IPS-20b (cell line): ENCODE results near the gene GNAO1.

ENCODE experiments used
- H3K27ac ChIP-seq: one replicate; pipeline ENCODE4 v1.5.1; 2013; ENCODE audit warnings: low read length
- H3K27me3 ChIP-seq: 2 replicates; pipeline ENCODE4 v1.6.1; 2013; ENCODE audit warnings: mild to moderate bottlenecking, low read length, inconsistent platforms; ENCODE audit not compliant: insufficient read depth
- H3K36me3 ChIP-seq: 2 replicates; pipeline ENCODE4 v1.6.1; 2013; ENCODE audit warnings: low read depth, mild to moderate bottlenecking, inconsistent platforms, low read length, moderate library complexity; ENCODE audit not compliant: insufficient read depth
- H3K4me1 ChIP-seq: 2 replicates; pipeline ENCODE4 v1.6.1; 2013; ENCODE audit warnings: mild to moderate bottlenecking, control low read depth, inconsistent platforms, low read length, moderate library complexity; ENCODE audit not compliant: insufficient read depth
- H3K4me3 ChIP-seq: 2 replicates; pipeline ENCODE4 v1.5.1; 2013; ENCODE audit warnings: mild to moderate bottlenecking, low read length, inconsistent platforms
- H3K9ac ChIP-seq: 2 replicates; pipeline ENCODE4 v1.6.1; 2013; ENCODE audit warnings: low read depth, mild to moderate bottlenecking, inconsistent platforms, low read length, moderate library complexity
- H3K9me3 ChIP-seq: 2 replicates; pipeline ENCODE4 v1.6.1; 2013; ENCODE audit warnings: mild to moderate bottlenecking, low read depth, low read length, inconsistent platforms; ENCODE audit not compliant: insufficient read depth

Gene GNAO1

GRCh38 chr16:56297684-56298083 lies 106.4 kb downstream of the GNAO1 start:
- no peak overlapping the region for H3K4me3 ChIP-seq

DNA sequence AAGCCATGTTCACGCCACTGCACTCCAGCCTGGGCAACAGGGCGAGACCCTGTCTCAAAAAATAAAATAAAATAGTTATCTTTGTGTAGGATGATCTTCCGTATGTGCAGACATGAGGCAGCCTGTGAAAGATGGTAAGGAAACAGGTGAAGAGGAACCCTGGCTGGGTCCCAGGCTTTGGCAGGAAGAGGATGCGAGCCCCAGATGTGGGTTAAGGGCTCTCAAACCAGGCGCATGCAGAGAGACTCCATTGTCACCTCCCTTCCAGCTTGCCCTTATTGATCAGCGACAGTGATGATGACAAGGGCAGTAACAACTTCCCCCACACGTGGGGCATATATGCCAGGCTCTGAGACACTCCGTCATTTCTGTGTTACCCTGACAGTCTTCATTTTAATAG lies 106.8 kb downstream of the GNAO1 start:
- Histone ChIP-seq H3K9ac (no peak overlapping the region), H3K27me3 (peaks cover 36% of the 10 kb centered on the region), H3K9me3 (no peaks in the 10 kb centered on the region), H3K36me3 (no peaks in the 10 kb centered on the region), H3K4me3 (no peak overlapping the region), H3K4me1 (peaks cover 28% of the 10 kb centered on the region), H3K27ac (no peak overlapping the region)

More at GRCh38 chr16:56297684-56298083, 106.4 kb downstream of the GNAO1 start:
- H3K36me3 ChIP-seq: no peaks in the 10 kb centered on the region
- peaks cover 36% of the 10 kb centered on the region for H3K27me3 ChIP-seq
- H3K27ac ChIP-seq: no peak overlapping the region
- H3K9me3 ChIP-seq: no peaks in the 10 kb centered on the region
- peaks cover 28% of the 10 kb centered on the region for H3K4me1 ChIP-seq
- H3K9ac ChIP-seq: no peak overlapping the region

DNA sequence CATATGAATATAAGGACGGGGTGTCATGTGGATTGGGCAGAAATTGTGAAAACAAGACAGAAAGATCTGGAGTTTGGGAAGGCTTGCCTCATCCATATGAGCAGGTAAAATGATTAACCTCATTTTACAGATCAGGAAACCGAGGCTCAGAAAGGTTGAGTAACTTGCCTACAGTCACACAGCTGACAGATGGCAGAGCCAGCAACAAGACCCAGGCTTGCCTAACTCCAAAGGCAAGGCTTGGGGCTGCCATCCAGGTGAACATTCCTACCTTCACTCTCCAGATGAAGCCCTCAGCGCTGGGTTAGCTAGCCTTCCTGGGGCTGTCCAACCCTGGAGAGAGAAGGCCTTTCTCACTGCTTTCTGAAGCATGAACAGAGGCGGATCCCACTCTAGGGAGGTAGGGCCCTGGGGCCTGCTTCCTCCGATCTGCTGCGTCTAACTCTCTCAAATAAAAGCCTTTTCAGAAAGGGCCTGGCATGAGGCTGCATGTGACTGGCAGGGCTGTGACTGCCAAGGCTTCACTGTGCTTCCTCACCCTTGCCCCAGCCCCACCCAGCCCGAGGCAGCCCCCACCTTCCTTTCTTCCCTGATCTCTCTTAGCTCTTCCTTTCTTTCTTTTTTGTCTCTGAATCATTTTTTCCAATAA lies 107.8 kb downstream of the GNAO1 start:
- H3K9ac ChIP-seq: no peak overlapping the region
- peaks cover 36% of the 10 kb centered on the region for H3K27me3 ChIP-seq
- no peak overlapping the region for H3K4me3 ChIP-seq
- H3K9me3 ChIP-seq: no peaks in the 10 kb centered on the region
- H3K27ac ChIP-seq: no peak overlapping the region
- no peaks in the 10 kb centered on the region for H3K36me3 ChIP-seq
- peaks cover 28% of the 10 kb centered on the region for H3K4me1 ChIP-seq

DNA sequence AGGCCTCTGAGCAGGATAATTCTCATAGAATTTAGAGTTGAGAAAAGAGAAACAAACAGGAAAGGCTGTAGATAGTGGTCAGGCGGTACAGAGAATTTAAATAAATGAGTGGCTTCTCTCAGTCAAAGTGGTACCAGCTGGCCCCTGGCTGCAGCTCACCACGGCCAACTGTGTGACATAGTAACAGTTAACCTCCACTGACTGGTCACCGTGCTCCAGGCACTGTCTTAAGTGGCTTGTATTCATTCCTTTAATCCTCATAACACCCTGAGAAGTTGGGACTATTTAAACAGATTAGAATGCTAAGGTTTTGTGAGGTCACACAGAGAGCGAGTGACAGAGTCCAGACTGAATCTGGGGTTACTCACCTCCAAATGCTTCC lies 108.9 kb downstream of the GNAO1 start:
- Histone ChIP-seq H3K27ac (no peak overlapping the region), H3K36me3 (no peaks in the 10 kb centered on the region), H3K9me3 (no peaks in the 10 kb centered on the region)

DNA sequence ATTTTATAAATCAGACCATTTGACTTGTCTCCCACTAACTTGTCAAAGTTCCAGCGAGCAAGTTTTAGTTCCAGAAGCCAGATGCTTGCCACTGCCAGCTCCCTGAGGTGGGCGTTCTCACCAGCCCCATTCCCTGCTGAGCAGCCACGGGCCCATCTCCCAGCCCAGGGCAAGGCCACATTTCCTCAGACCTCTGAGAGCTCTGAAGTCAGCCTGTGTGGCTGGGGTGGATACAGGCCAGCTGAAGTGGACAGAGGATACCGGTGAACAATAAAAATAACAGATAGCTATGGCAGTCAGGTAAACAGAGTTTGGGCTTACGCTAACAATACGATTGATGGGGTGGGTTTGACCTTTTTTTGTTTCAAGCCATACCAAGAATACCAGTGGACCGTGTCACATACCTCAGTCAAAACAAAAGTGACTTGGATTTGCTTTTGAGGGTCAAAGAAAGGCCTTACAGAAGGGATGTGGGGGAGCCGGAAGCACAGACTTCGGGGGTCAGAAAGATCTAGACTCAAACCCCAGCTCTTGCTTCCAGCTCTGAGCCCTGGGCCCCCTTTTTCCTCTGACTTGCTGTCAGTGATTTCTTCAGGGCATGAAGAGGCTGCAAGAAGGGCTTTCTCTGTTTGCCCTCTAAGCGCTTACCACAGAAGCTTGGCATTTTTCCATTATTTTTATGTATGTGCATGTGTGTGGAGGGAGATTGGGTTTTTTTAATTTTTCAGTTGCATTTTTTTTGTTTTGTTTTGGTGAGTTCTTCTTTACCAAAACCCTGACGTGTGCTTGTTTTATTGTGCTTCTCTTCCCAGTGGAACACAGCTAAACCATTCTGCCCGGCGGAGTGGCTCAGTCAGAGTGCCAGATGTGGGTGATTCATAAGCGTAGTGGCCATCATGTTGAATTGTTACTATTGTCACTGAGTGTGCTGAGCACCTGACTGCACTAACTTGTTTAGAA lies 109.9 kb downstream of the GNAO1 start:
- H3K4me1 ChIP-seq: peaks cover 17% of the 10 kb centered on the region
- H3K27ac ChIP-seq: no peak overlapping the region
- H3K9me3 ChIP-seq: no peaks in the 10 kb centered on the region
- no peaks in the 10 kb centered on the region for H3K36me3 ChIP-seq
- H3K4me3 ChIP-seq: no peak overlapping the region
- no peak overlapping the region for H3K9ac ChIP-seq
- peaks cover 16% of the 10 kb centered on the region; the same call in 1 of the 2 replicates for H3K27me3 ChIP-seq

More for the DNA sequence above, 108.9 kb downstream of the GNAO1 start:
- no peak overlapping the region for H3K9ac ChIP-seq
- H3K27me3 ChIP-seq: peaks cover 24% of the 10 kb centered on the region
- H3K4me3 ChIP-seq: no peak overlapping the region
- peaks cover 26% of the 10 kb centered on the region for H3K4me1 ChIP-seq

- H3K9ac ChIP-seq: no peak overlapping the region
- peaks cover 3% of the 10 kb centered on the region; the same call in 1 of the 2 replicates for H3K27me3 ChIP-seq
- H3K27ac ChIP-seq: no peak overlapping the region
- no peaks in the 10 kb centered on the region for H3K9me3 ChIP-seq
- H3K4me1 ChIP-seq: peaks cover 7% of the 10 kb centered on the region
- no peak overlapping the region for H3K4me3 ChIP-seq
- no peaks in the 10 kb centered on the region for H3K36me3 ChIP-seq
Observed at GRCh38 chr16:56302506-56302905, 111.2 kb downstream of the GNAO1 start.

- Histone ChIP-seq H3K27me3 (no peaks in the 10 kb centered on the region), H3K9ac (no peak overlapping the region)
Observed at GRCh38 chr16:56303066-56303715, 111.9 kb downstream of the GNAO1 start.

GRCh38 chr16:56303880-56304279 lies 112.6 kb downstream of the GNAO1 start:
- H3K4me3 ChIP-seq: no peak overlapping the region
- no peaks in the 10 kb centered on the region for H3K27me3 ChIP-seq
- H3K27ac ChIP-seq: no peak overlapping the region
- peaks cover 7% of the 10 kb centered on the region for H3K4me1 ChIP-seq
- H3K9me3 ChIP-seq: no peaks in the 10 kb centered on the region
- H3K36me3 ChIP-seq: no peaks in the 10 kb centered on the region
- no peak overlapping the region for H3K9ac ChIP-seq

More at GRCh38 chr16:56303066-56303715, 111.9 kb downstream of the GNAO1 start:
- Histone ChIP-seq H3K27ac (no peak overlapping the region), H3K4me3 (no peak overlapping the region), H3K4me1 (peaks cover 7% of the 10 kb centered on the region), H3K36me3 (no peaks in the 10 kb centered on the region), H3K9me3 (no peaks in the 10 kb centered on the region)

DNA sequence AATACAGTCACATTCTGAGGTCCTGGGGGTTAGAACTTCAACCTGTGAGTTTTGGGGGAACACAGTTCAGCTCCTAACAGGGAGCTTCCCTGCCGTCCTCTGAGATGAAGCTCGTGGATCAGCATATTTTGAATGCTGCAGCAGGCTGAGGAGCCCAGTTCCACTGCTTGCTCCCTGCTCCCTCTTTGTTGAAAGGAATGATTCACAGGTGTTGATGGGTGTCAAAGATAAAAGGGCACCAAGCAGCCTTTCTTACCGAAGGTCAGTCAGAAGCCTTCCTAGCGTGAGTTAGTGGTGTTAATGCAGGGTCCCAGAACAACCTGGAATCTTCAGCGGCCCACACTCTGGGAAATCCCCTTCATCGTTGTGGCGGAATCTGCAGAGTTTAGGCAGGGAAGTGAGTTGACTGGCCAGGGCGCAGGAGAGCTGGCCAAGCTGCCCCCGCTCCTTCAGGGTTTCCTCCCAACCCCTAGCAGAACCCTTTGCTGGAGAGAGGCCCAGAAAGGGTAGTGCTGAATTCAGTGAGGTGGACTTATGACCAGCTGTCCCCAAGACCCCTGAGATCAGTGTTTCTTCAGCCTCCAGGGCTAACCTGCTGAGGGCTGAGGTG lies 114.8 kb downstream of the GNAO1 start:
- Histone ChIP-seq H3K9ac (no peak overlapping the region), H3K9me3 (no peaks in the 10 kb centered on the region), H3K27me3 (no peaks in the 10 kb centered on the region), H3K4me3 (no peak overlapping the region), H3K36me3 (no peaks in the 10 kb centered on the region), H3K4me1 (peaks cover 4% of the 10 kb centered on the region), H3K27ac (no peak overlapping the region)

GRCh38 chr16:56306690-56307533 lies 115.6 kb downstream of the GNAO1 start:
- Histone ChIP-seq H3K4me1 (no peaks in the 10 kb centered on the region; the same call in 1 of the 2 replicates), H3K9me3 (no peaks in the 10 kb centered on the region), H3K9ac (no peak overlapping the region), H3K36me3 (no peaks in the 10 kb centered on the region), H3K27ac (no peak overlapping the region), H3K4me3 (no peak overlapping the region), H3K27me3 (no peaks in the 10 kb centered on the region)

GRCh38 chr16:56307534-56307873 lies 116.2 kb downstream of the GNAO1 start:
- Histone ChIP-seq H3K27me3 (no peaks in the 10 kb centered on the region), H3K9me3 (no peaks in the 10 kb centered on the region), H3K27ac (no peak overlapping the region), H3K36me3 (no peaks in the 10 kb centered on the region), H3K4me3 (no peak overlapping the region), H3K4me1 (no peaks in the 10 kb centered on the region; the same call in 1 of the 2 replicates), H3K9ac (no peak overlapping the region)
